H9 (cell line): ENCODE data around the gene CELSR2. TPM values are rescaled to one million over a fixed set of nuclear protein-coding genes. Genes with fewer than 3 reads are reported as not detected.
A peak's percentile ranks its signal among the peaks of the same experiment; 100 is the strongest.

Source experiments
- DNase-seq: peaks from one replicate; pipeline ENCODE4 v3.0.0-alpha.2; 2017
- H2AFZ ChIP-seq: one replicate; pipeline ENCODE4 v1.6.1; 2013; ENCODE audit warnings: mild to moderate bottlenecking, low read length, control low read depth, moderate library complexity
- H2AK5ac ChIP-seq: 2 replicates; pipeline ENCODE4 v1.6.1; 2013; ENCODE audit warnings: low read length, control low read depth, mixed read lengths; ENCODE audit not compliant: insufficient read length
- H2BK120ac ChIP-seq: one replicate; pipeline ENCODE4 v1.6.1; 2013; ENCODE audit warnings: low read depth, mild to moderate bottlenecking, low read length, control low read depth, inconsistent platforms; ENCODE audit not compliant: poor library complexity, severe bottlenecking
- H2BK12ac ChIP-seq: 2 replicates; pipeline ENCODE4 v1.6.1; 2013; ENCODE audit warnings: low read length, control low read depth, mixed read lengths, low read depth; ENCODE audit not compliant: insufficient read length
- H2BK15ac ChIP-seq: 2 replicates; pipeline ENCODE4 v1.6.1; 2013; ENCODE audit warnings: low read depth, low read length, control low read depth
- H2BK20ac ChIP-seq: one replicate; pipeline ENCODE4 v1.6.1; 2013; ENCODE audit warnings: low read depth, mild to moderate bottlenecking, low read length, control low read depth, inconsistent platforms; ENCODE audit not compliant: poor library complexity, severe bottlenecking
- H2BK5ac ChIP-seq: 2 replicates; pipeline ENCODE4 v1.6.1; 2013; ENCODE audit warnings: low read length, control low read depth, mixed read lengths; ENCODE audit not compliant: insufficient read length
- H3K14ac ChIP-seq: 2 replicates; pipeline ENCODE4 v1.6.1; 2013; ENCODE audit warnings: low read length, control low read depth; ENCODE audit not compliant: insufficient read depth
- H3K18ac ChIP-seq: 2 replicates; pipeline ENCODE4 v1.6.1; 2013; ENCODE audit warnings: low read depth, mild to moderate bottlenecking, mixed read lengths, low read length, control low read depth; ENCODE audit not compliant: insufficient read length
- H3K23ac ChIP-seq: 2 replicates; pipeline ENCODE4 v1.6.1; 2013; ENCODE audit warnings: low read length, control low read depth, mixed read lengths, low read depth; ENCODE audit not compliant: insufficient read length
- H3K23me2 ChIP-seq: 2 replicates; pipeline ENCODE4 v1.6.1; 2013; ENCODE audit warnings: low read depth, mild to moderate bottlenecking, mixed read lengths, low read length, control low read depth; ENCODE audit not compliant: insufficient read length, poor library complexity, severe bottlenecking
- H3K27ac ChIP-seq: 2 replicates; pipeline ENCODE4 v1.5.1; 2013; ENCODE audit warnings: low read length, control low read depth, mixed read lengths, low read depth; ENCODE audit not compliant: insufficient read length
- H3K27me3 ChIP-seq: 2 replicates; pipeline ENCODE4 v1.6.1; 2013; ENCODE audit warnings: low read length, control low read depth, inconsistent platforms; ENCODE audit not compliant: insufficient read depth
- H3K4ac ChIP-seq: 2 replicates; pipeline ENCODE4 v1.6.1; 2013; ENCODE audit warnings: low read depth, mild to moderate bottlenecking, control low read depth, inconsistent platforms, low read length, moderate library complexity
- H3K4me1 ChIP-seq: 2 replicates; pipeline ENCODE4 v1.6.1; 2013; ENCODE audit warnings: low read length, control low read depth, inconsistent platforms; ENCODE audit not compliant: insufficient read depth
- H3K4me2 ChIP-seq: 2 replicates; pipeline ENCODE4 v1.6.1; 2013; ENCODE audit warnings: low read length, control low read depth, mixed read lengths; ENCODE audit not compliant: insufficient read length, insufficient read depth
- H3K56ac ChIP-seq: 2 replicates; pipeline ENCODE4 v1.6.1; 2013; ENCODE audit warnings: low read depth, mild to moderate bottlenecking, mixed read lengths, low read length, control low read depth; ENCODE audit not compliant: insufficient read length
- H3K79me1 ChIP-seq: 2 replicates; pipeline ENCODE4 v1.6.1; 2013; ENCODE audit warnings: low read depth, mild to moderate bottlenecking, moderate library complexity, low read length, control low read depth, inconsistent platforms; ENCODE audit not compliant: insufficient read depth, poor library complexity, severe bottlenecking
- H3K79me2 ChIP-seq: 2 replicates; pipeline ENCODE4 v1.6.1; 2013; ENCODE audit warnings: low read length, control low read depth, inconsistent platforms; ENCODE audit not compliant: insufficient read depth
- H3K9ac ChIP-seq: 2 replicates; pipeline ENCODE4 v1.6.1; 2013; ENCODE audit warnings: low read length, control low read depth, mixed read lengths; ENCODE audit not compliant: insufficient read length; ENCODE audit errors: extremely low read depth
- H3K9me3 ChIP-seq: one replicate; pipeline ENCODE4 v1.6.1; 2013; ENCODE audit warnings: low read depth, low read length, inconsistent platforms; ENCODE audit not compliant: control insufficient read depth
- H3T11ph ChIP-seq: one replicate; pipeline ENCODE4 v1.6.1; 2013; ENCODE audit warnings: mild to moderate bottlenecking, low read length, control low read depth, inconsistent platforms
- H4K20me1 ChIP-seq: one replicate; pipeline ENCODE4 v1.6.1; 2013; ENCODE audit not compliant: control insufficient read depth, insufficient read length, insufficient read depth
- H4K5ac ChIP-seq: 2 replicates; pipeline ENCODE4 v1.6.1; 2013; ENCODE audit warnings: low read depth, mild to moderate bottlenecking, mixed read lengths, low read length, control low read depth; ENCODE audit not compliant: insufficient read length
- H4K8ac ChIP-seq: replicated peaks from 2 replicates; pipeline ENCODE4 v1.6.1; 2013; ENCODE audit warnings: low read length, control low read depth, mixed read lengths, low read depth; ENCODE audit not compliant: insufficient read length
- H4K91ac ChIP-seq: 2 replicates; pipeline ENCODE4 v1.6.1; 2013; ENCODE audit warnings: low read depth, mild to moderate bottlenecking, moderate library complexity, mixed read lengths, low read length, control low read depth; ENCODE audit not compliant: insufficient read length
- H3K27ac Mint-ChIP-seq, 3 experiments: 2 replicates in 2 of 3; 3 replicates in 1 of 3; pipeline ENCODE4 v1.8.0; 2020 to 2021; ENCODE audit warnings: mixed read lengths in 3 of 3, mild to moderate bottlenecking in 1 of 3, moderate library complexity in 1 of 3
- H3K27me3 Mint-ChIP-seq: 2 replicates; pipeline ENCODE4 v1.8.0; 2021; ENCODE audit warnings: low read depth, mild to moderate bottlenecking, moderate library complexity, mixed read lengths
- H3K36me3 Mint-ChIP-seq, 3 experiments: 2 replicates in 2 of 3; 3 replicates in 1 of 3; pipeline ENCODE4 v1.8.0; 2020 to 2021; ENCODE audit warnings: low read depth in 3 of 3, mixed read lengths in 3 of 3; ENCODE audit not compliant: insufficient read depth in 1 of 3
- H3K4me1 Mint-ChIP-seq, 2 experiments: 2 replicates each; pipeline ENCODE4 v1.8.0; 2020; ENCODE audit warnings: mixed read lengths in 2 of 2
- H3K4me3 Mint-ChIP-seq, 2 experiments: 2 replicates in 1 of 2; 3 replicates in 1 of 2; pipeline ENCODE4 v1.8.0; 2020 to 2021; ENCODE audit warnings: mild to moderate bottlenecking in 2 of 2, mixed read lengths in 2 of 2, moderate library complexity in 1 of 2
- H3K9me3 Mint-ChIP-seq, 2 experiments: 2 replicates in 1 of 2; 3 replicates in 1 of 2; pipeline ENCODE4 v1.8.0; 2020; ENCODE audit warnings: mild to moderate bottlenecking in 2 of 2, mixed read lengths in 2 of 2, moderate library complexity in 1 of 2
- CTCF ChIP-seq: fragments of 200-600 bp; sonication (generic); conservative IDR thresholded peaks from 3 replicates; pipeline ENCODE4 v1.8.0; 2021; ENCODE audit warnings: antibody characterized with exemption, mild to moderate bottlenecking
- WGBS: extraction: QIAGEN DNeasy Blood & Tissue Kit; methylation state at CpG from one replicate; pipeline ENCODE4 v1.1.7; 2013; ENCODE audit warnings: missing lambda C conversion rate, low lambda C conversion rate, mixed read lengths; ENCODE audit not compliant: insufficient read length; ENCODE audit errors: extremely low coverage; 5-methylcytosine and 5-hydroxymethylcytosine counted together
- long read RNA-seq: library from polyadenylated mRNA; unstranded; transcript quantifications from one replicate; pipeline ENCODE4 v2.0.0, GENCODE V29; 2020
- total RNA-seq: library from RNA; stranded (reverse); gene quantifications from 2 replicates; pipeline ENCODE4 v1.2.1, GENCODE V29; 2021

Gene CELSR2
- total RNA-seq: 26.7 and 29.2 TPM in 2 replicates
- long read RNA-seq, partial matches to known transcripts: 23 of 28 reads
- long read RNA-seq, other reads (novel, unspliced or antisense): 5 of 28 reads

GRCh38 chr1:109248797-109249629 is at the start of gene CELSR2:
CELSR2 (plus strand) TSS chr1:109249539; CDS start chr1:109250080, 541 bp downstream.
- Histone ChIP-seq H3K27ac (no peak within 1 kb of the TSS), H2AFZ (no peak within 1 kb of the TSS), H4K20me1 (no peaks in the 10 kb centered on the region), H3K4me2 (peak within 1 kb of the TSS; percentile 40), H2AK5ac (no peak within 1 kb of the TSS), H4K5ac (no peak within 1 kb of the TSS), H3K9ac (no peak within 1 kb of the TSS), H4K91ac (no peak within 1 kb of the TSS), H3K23ac (no peak within 1 kb of the TSS), H2BK120ac (no peak within 1 kb of the TSS), H4K8ac (no peak within 1 kb of the TSS), H3K9me3 (no peaks in the 10 kb centered on the region), H3K4me1 (no peaks in the 10 kb centered on the region), H3K18ac (peak within 1 kb of the TSS; percentile 39), H2BK20ac (no peak within 1 kb of the TSS), H2BK5ac (no peak within 1 kb of the TSS), H3K23me2 (no peaks in the 10 kb centered on the region), H3K4ac (no peak within 1 kb of the TSS), H3K56ac (no peak within 1 kb of the TSS), H2BK12ac (no peak within 1 kb of the TSS), H3K27me3 (peaks cover 4% of the 10 kb centered on the region; the same call in 1 of the 2 replicates), H3K79me1 (no peaks in the 10 kb centered on the region), H3T11ph (no peak within 1 kb of the TSS), H3K79me2 (no peaks in the 10 kb centered on the region; the same call in 1 of the 2 replicates), H2BK15ac (no peak within 1 kb of the TSS), H3K14ac (peak within 1 kb of the TSS; percentile 31; the same call in 1 of the 2 replicates)
- H3K27me3 Mint-ChIP-seq: peaks cover 48% of the 10 kb centered on the region
- no CpG with 5 or more reads among the region's 49 CpGs for WGBS
- peaks cover 22 to 30% (median 25%) of the 10 kb centered on the region in 3 experiments for H3K36me3 Mint-ChIP-seq
- H3K9me3 Mint-ChIP-seq: peaks cover 14 to 21% of the 10 kb centered on the region in 2 experiments
- peaks cover 24 to 27% of the 10 kb centered on the region in 2 experiments for H3K4me1 Mint-ChIP-seq
- DNase-seq: peak; percentile 85
- peak within 1 kb of the TSS in 1 of 3 experiments; percentile 98; a peak in 2 of 7 replicates for H3K27ac Mint-ChIP-seq
- peak within 1 kb of the TSS; percentile 61 to 76 for H3K4me3 Mint-ChIP-seq
- peak; percentile 18; the same call in 1 of the 3 replicates for TF ChIP-seq CTCF
